ENCODE data around the gene SLC10A1.

The SLC10A1 gene

GRCh38 chr14:69808919-69809808 lies 12.1 kb upstream of the SLC10A1 start:
- no peak for DNase-seq

GRCh38 chr14:69807192-69807591 lies 10.2 kb upstream of the SLC10A1 start:
- no peak for DNase-seq

GRCh38 chr14:69804902-69805301 lies 7.9 kb upstream of the SLC10A1 start:
- no peak for DNase-seq

- DNase-seq: no peak
These were observed 6.7 kb upstream of the SLC10A1 start for GRCh38 chr14:69803753-69804152.

- no peak for DNase-seq
These were observed 1.3 kb upstream of the SLC10A1 start for GRCh38 chr14:69798339-69798735.

- no peak for DNase-seq
These were observed 715 bp upstream of the SLC10A1 start for GRCh38 chr14:69797573-69798338.

GRCh38 chr14:69795691-69796090 lies 1.4 kb downstream of the SLC10A1 start:
- DNase-seq: no peak

- DNase-seq: no peak
These were observed 2.2 kb downstream of the SLC10A1 start for GRCh38 chr14:69794791-69795190.

- DNase-seq: no peak
These were observed 4.1 kb downstream of the SLC10A1 start for GRCh38 chr14:69792887-69793421.

- no peak for DNase-seq
These were observed 7.9 kb downstream of the SLC10A1 start for GRCh38 chr14:69789118-69789640.

GRCh38 chr14:69786603-69787002 lies 10.4 kb downstream of the SLC10A1 start:
- DNase-seq: no peak

- no peak for DNase-seq
These were observed 12.1 kb downstream of the SLC10A1 start for GRCh38 chr14:69784942-69785341.

- DNase-seq: no peak
These were observed 16.1 kb downstream of the SLC10A1 start for GRCh38 chr14:69780952-69781351.

GRCh38 chr14:69780092-69780491 lies 16.9 kb downstream of the SLC10A1 start:
- no peak for DNase-seq

GRCh38 chr14:69779088-69779487 lies 18.0 kb downstream of the SLC10A1 start:
- no peak for DNase-seq

GRCh38 chr14:69776875-69777453 lies 20.1 kb downstream of the SLC10A1 start:
- DNase-seq: no peak

GRCh38 chr14:69775012-69775411 lies 22.0 kb downstream of the SLC10A1 start:
- DNase-seq: no peak

- DNase-seq: no peak
These were observed 23.3 kb downstream of the SLC10A1 start for GRCh38 chr14:69773571-69774276.

GRCh38 chr14:69772082-69773017 lies 24.7 kb downstream of the SLC10A1 start:
- DNase-seq: no peak

GRCh38 chr14:69771136-69771535 lies 25.9 kb downstream of the SLC10A1 start:
- no peak for DNase-seq

- no peak for DNase-seq
These were observed 26.5 kb downstream of the SLC10A1 start for GRCh38 chr14:69770559-69770958.
